ENCODE data around the gene IL17REL.

The IL17REL gene

GRCh38 chr22:49997932-49998717 lies 14.4 kb downstream of the IL17REL start:
- H2AFZ ChIP-seq (ENCODE audit: low read depth): no peak overlapping the region
- no peak overlapping the region for H3K9ac ChIP-seq
- no peak overlapping the region for H3K4me2 ChIP-seq
- no peaks in the 10 kb centered on the region for H3K79me2 ChIP-seq (ENCODE audit: insufficient read depth, low read depth)
- no peaks in the 10 kb centered on the region for H4K20me1 ChIP-seq (ENCODE audit: insufficient read depth)
- no peaks in the 10 kb centered on the region for H3K4me1 ChIP-seq (ENCODE audit: low read depth, poor library complexity, severe bottlenecking)
- H3K36me3 ChIP-seq (ENCODE audit: insufficient read depth): no peaks in the 10 kb centered on the region
- no peak for TF ChIP-seq CTCF (conservative IDR thresholded peaks at IDR 0.05; ENCODE audit: low read depth, low read length)
- H3K4me3 ChIP-seq (IDR thresholded peaks at IDR 0.05; ENCODE audit: insufficient read depth, low read depth, low read length): no peak overlapping the region
- H3K27me3 ChIP-seq (ENCODE audit: insufficient read depth, low read depth): no peaks in the 10 kb centered on the region
- H3K27ac ChIP-seq: no peak overlapping the region

- Histone ChIP-seq H3K79me2 (ENCODE audit: insufficient read depth, low read depth) (no peaks in the 10 kb centered on the region), H3K27me3 (ENCODE audit: insufficient read depth, low read depth) (no peaks in the 10 kb centered on the region), H2AFZ (ENCODE audit: low read depth) (no peak overlapping the region), H3K27ac (no peak overlapping the region), H3K4me1 (ENCODE audit: low read depth, poor library complexity, severe bottlenecking) (no peaks in the 10 kb centered on the region), H3K4me3 (IDR thresholded peaks at IDR 0.05; ENCODE audit: insufficient read depth, low read depth, low read length) (no peak overlapping the region), H3K36me3 (ENCODE audit: insufficient read depth) (no peaks in the 10 kb centered on the region), H4K20me1 (ENCODE audit: insufficient read depth) (no peaks in the 10 kb centered on the region), H3K9ac (no peak overlapping the region), H3K4me2 (no peak overlapping the region)
- TF ChIP-seq CTCF (conservative IDR thresholded peaks at IDR 0.05; ENCODE audit: low read depth, low read length): no peak
These were observed 15.3 kb downstream of the IL17REL start for GRCh38 chr22:49997251-49997599.

GRCh38 chr22:49996518-49997250 lies 15.9 kb downstream of the IL17REL start:
- H3K36me3 ChIP-seq (ENCODE audit: insufficient read depth): no peaks in the 10 kb centered on the region
- no peak overlapping the region for H3K27ac ChIP-seq
- H4K20me1 ChIP-seq (ENCODE audit: insufficient read depth): no peaks in the 10 kb centered on the region
- H2AFZ ChIP-seq (ENCODE audit: low read depth): no peak overlapping the region
- H3K4me1 ChIP-seq (ENCODE audit: low read depth, poor library complexity, severe bottlenecking): no peaks in the 10 kb centered on the region
- H3K9ac ChIP-seq: no peak overlapping the region
- no peaks in the 10 kb centered on the region for H3K27me3 ChIP-seq (ENCODE audit: insufficient read depth, low read depth)
- no peak overlapping the region for H3K4me3 ChIP-seq (IDR thresholded peaks at IDR 0.05; ENCODE audit: insufficient read depth, low read depth, low read length)
- H3K79me2 ChIP-seq (ENCODE audit: insufficient read depth, low read depth): no peaks in the 10 kb centered on the region
- no peak overlapping the region for H3K4me2 ChIP-seq
- no peak for TF ChIP-seq CTCF (conservative IDR thresholded peaks at IDR 0.05; ENCODE audit: low read depth, low read length)

GRCh38 chr22:49996119-49996517 lies 16.4 kb downstream of the IL17REL start:
- Histone ChIP-seq H3K9ac (no peak overlapping the region), H3K27ac (no peak overlapping the region), H3K79me2 (ENCODE audit: insufficient read depth, low read depth) (no peaks in the 10 kb centered on the region), H3K4me3 (IDR thresholded peaks at IDR 0.05; ENCODE audit: insufficient read depth, low read depth, low read length) (no peak overlapping the region), H4K20me1 (ENCODE audit: insufficient read depth) (no peaks in the 10 kb centered on the region), H3K27me3 (ENCODE audit: insufficient read depth, low read depth) (no peaks in the 10 kb centered on the region), H3K4me1 (ENCODE audit: low read depth, poor library complexity, severe bottlenecking) (no peaks in the 10 kb centered on the region), H3K36me3 (ENCODE audit: insufficient read depth) (no peaks in the 10 kb centered on the region), H2AFZ (ENCODE audit: low read depth) (no peak overlapping the region), H3K4me2 (no peak overlapping the region)
- no peak for TF ChIP-seq CTCF (conservative IDR thresholded peaks at IDR 0.05; ENCODE audit: low read depth, low read length)
